Esophagus muscularis mucosa (tissue), 4 donors: Measurements from ENCODE around the gene SLC16A3. TPM values are rescaled to one million over a fixed set of nuclear protein-coding genes. Genes with fewer than 3 reads are reported as not detected.

Experiments used
- DNase-seq: peaks from one replicate; pipeline ENCODE4 v3.0.0-alpha.2; 2017; ENCODE audit errors: extremely low spot score
- H3K27ac ChIP-seq, 4 donors: fragments of 200-600 bp; sonication (generic); replicated peaks in 1 of 4; 1 replicate in 3 of 4; 2 replicates in 1 of 4; pipeline ENCODE4 v1.5.1; 2016 to 2019; ENCODE audit warnings: mild to moderate bottlenecking in 1 of 4
- H3K27me3 ChIP-seq, 4 donors: fragments of 200-600 bp; sonication (generic); one replicate each; pipeline versions ENCODE4 v1.5.1 to v1.6.0; 2016 to 2019
- H3K36me3 ChIP-seq, 4 donors: fragments of 200-600 bp; sonication (generic); one replicate each; pipeline ENCODE4 v1.5.1; 2016 to 2019
- H3K4me1 ChIP-seq, 4 donors: fragments of 200-600 bp; sonication (generic); one replicate each; pipeline ENCODE4 v1.5.1; 2016 to 2019
- H3K4me3 ChIP-seq, 4 donors: fragments of 200-600 bp; sonication (generic); 1 replicate in 2 of 4; 2 replicates in 2 of 4; pipeline ENCODE4 v1.5.1; 2016 to 2019; ENCODE audit warnings: mild to moderate bottlenecking in 4 of 4, moderate library complexity in 1 of 4
- H3K9me3 ChIP-seq, 4 donors: fragments of 200-600 bp; sonication (generic); 1 replicate in 3 of 4; 2 replicates in 1 of 4; pipeline ENCODE4 v1.5.1; 2016 to 2019
- EP300 ChIP-seq: sonication (generic); formaldehyde crosslinking; IDR thresholded peaks from one replicate; pipeline ENCODE4 v1.6.1; 2017; ENCODE audit warnings: antibody characterized with exemption
- POLR2A ChIP-seq: fragments of 450-650 bp; IDR thresholded peaks from one replicate; pipeline ENCODE4 v1.6.1; 2017; ENCODE audit warnings: antibody characterized with exemption, moderate library complexity, mild to moderate bottlenecking, low read depth
- POLR2AphosphoS5 ChIP-seq, 2 donors: sonication (generic); formaldehyde crosslinking; IDR thresholded peaks; one replicate each; pipeline ENCODE4 v1.6.1; 2017; ENCODE audit warnings: antibody characterized with exemption in 2 of 2
- WGBS: methylation state at CpG from one replicate; pipeline ENCODE4 v1.1.5; 2018; 5-methylcytosine and 5-hydroxymethylcytosine counted together
- intact Hi-C: fragments of 100-400 bp; cut with DNase I; formaldehyde crosslinking; loops from one replicate; pipeline ENCODE4 v1.15.1; 2023
- total RNA-seq, 4 donors: library from RNA; depleted of rRNA; stranded (reverse); fragments of >200 nt; gene quantifications; one replicate each; pipeline versions ENCODE4 v1.1.0 to v1.2.1, GENCODE V29; 2016
- TF ChIP-seq, protein P1 (sequence below), 3 experiments: fragments of 200-600 bp in 2 of 3; fragments of 450-650 bp in 1 of 3; sonication (generic) in 2 of 3; IDR thresholded peaks; one replicate each; pipeline ENCODE4 v1.5.1; 2017 to 2019; ENCODE audit warnings: antibody characterized with exemption in 3 of 3, mild to moderate bottlenecking in 2 of 3, moderate library complexity in 1 of 3

Gene SLC16A3
- total RNA-seq, 4 donors from 2014 or later = 17.0 to 28.8 (median 23.4) TPM

DNA sequence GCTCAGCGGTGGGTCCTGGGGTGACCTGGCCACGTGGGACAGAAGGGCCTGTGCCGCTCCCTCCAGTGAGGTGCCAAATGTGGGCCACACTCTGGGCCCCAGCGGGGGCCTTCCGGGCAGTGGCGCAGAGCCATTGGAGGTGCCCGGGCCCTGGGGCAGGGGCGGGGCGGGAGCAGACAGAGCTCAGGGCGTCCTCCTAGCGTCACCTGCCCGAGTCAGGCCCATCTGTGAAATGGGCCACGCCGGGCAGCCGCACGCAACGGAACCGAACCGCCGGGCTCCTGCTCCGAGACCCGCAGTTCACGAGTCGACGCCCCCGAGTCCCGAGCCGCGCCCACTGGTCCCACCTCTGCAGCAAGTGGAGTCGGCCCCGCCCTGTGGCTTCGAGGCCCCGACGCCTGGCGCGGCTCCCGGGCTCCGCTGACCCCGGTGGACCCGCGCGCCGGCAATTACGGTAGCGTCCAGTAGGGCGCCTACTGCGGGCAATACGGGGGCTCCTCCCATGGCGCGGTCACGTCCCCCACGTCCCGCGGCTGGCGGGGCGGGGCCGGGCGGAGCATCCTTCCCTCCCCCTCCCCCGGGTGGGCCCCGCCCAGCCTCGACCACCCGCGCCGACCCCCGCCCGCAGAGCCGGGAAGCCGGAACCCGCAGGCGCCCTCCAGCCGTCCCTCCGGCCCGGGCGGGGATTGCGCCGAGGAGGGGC, 1.9 kb downstream of the SLC16A3 start:
- Histone ChIP-seq H3K9me3 (no peaks in the 10 kb centered on the region), H3K4me3 (peak overlapping the region; percentile 63 to 76 (median 74)), H3K4me1 (peaks cover 44 to 77% (median 72%) of the 10 kb centered on the region in 4 donors), H3K27ac (peak overlapping the region; percentile 89 to 93 (median 92)), H3K36me3 (peaks cover 0 to under 1% (median 0%) of the 10 kb centered on the region in 4 donors), H3K27me3 (peaks cover 0 to 5% (median 0%) of the 10 kb centered on the region in 4 donors)
- TF ChIP-seq, protein P1, sequence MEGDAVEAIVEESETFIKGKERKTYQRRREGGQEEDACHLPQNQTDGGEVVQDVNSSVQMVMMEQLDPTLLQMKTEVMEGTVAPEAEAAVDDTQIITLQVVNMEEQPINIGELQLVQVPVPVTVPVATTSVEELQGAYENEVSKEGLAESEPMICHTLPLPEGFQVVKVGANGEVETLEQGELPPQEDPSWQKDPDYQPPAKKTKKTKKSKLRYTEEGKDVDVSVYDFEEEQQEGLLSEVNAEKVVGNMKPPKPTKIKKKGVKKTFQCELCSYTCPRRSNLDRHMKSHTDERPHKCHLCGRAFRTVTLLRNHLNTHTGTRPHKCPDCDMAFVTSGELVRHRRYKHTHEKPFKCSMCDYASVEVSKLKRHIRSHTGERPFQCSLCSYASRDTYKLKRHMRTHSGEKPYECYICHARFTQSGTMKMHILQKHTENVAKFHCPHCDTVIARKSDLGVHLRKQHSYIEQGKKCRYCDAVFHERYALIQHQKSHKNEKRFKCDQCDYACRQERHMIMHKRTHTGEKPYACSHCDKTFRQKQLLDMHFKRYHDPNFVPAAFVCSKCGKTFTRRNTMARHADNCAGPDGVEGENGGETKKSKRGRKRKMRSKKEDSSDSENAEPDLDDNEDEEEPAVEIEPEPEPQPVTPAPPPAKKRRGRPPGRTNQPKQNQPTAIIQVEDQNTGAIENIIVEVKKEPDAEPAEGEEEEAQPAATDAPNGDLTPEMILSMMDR (IDR thresholded peaks at IDR 0.05) = peak; percentile 43 to 79 (median 61)
- TF ChIP-seq EP300 = no peak
- TF ChIP-seq POLR2AphosphoS5 (IDR thresholded peaks at IDR 0.05) = peak; percentile 60 to 81
- TF ChIP-seq POLR2A = peak; percentile 36
- DNase-seq = peak; percentile 95
- WGBS = no CpG with 5 or more reads among the region's 76 CpGs
- intact Hi-C loops = no loop called here

DNA sequence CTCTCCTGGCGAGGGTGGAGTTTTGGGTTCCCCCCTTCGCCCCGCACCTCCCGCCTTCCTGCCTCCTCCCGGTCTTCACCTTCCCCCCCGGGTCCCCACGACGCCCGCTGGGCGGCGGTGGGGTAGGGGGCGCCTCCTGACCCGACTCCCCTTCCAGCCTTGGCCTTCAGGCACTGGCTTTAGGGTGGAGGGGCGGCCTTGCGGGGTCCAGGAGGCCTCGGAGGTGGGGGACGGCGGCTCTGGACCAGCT, 2.4 kb downstream of the SLC16A3 start:
- peak; percentile 92 for DNase-seq
- Histone ChIP-seq H3K36me3 (peaks cover 0 to 5% (median 0%) of the 10 kb centered on the region in 4 donors), H3K9me3 (no peaks in the 10 kb centered on the region), H3K4me1 (peaks cover 46 to 81% (median 74%) of the 10 kb centered on the region in 4 donors), H3K27ac (peak overlapping the region; percentile 89 to 93 (median 92)), H3K27me3 (peaks cover 0 to 5% (median 0%) of the 10 kb centered on the region in 4 donors), H3K4me3 (peak overlapping the region; percentile 63 to 76 (median 74))
- intact Hi-C loops = no loop called here
- no CpG with 5 or more reads among the region's 18 CpGs for WGBS
- TF ChIP-seq POLR2A (no peak), POLR2AphosphoS5 (IDR thresholded peaks at IDR 0.05) (no peak), EP300 (no peak)
- TF ChIP-seq, protein P1 (IDR thresholded peaks at IDR 0.05) = no peak

DNA sequence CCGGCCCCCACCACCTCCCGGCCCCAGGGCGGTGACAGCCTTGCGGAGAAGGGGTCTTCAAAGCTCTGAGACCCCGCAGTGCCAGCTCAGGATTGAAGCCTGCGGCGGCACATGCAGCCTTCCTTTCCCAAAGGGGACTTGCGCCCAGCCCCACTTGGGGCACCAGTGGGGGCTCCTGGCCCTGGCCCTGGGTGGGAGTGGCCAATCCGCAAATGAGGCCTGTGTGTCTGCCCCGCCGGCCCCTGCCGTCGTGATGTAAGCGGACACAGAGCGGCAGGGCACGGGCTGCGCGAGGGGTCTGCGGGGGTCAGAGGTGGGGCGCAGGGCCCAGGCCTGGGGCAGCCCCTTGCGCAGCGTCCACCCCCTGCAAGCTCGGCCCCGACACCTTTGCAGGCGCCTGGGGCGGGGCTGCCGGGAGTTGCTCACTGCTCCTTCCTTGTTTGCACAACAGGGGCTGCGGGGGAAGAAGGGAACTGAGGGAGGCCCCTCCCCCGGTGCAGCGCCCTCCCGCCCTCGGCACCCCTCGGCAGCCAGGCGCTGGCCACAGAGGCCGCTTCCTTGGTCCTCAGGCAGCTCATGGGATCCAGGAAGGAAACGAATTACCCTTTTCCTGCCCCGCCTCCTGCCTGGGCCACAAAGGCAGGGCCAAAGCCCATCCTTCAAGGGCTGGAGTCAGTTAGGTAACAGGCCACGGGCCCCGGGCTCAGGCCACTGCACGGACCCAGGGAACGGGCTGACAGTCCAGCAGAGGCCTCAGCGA, 2.9 kb downstream of the SLC16A3 start:
- H3K9me3 ChIP-seq = no peaks in the 10 kb centered on the region

DNA sequence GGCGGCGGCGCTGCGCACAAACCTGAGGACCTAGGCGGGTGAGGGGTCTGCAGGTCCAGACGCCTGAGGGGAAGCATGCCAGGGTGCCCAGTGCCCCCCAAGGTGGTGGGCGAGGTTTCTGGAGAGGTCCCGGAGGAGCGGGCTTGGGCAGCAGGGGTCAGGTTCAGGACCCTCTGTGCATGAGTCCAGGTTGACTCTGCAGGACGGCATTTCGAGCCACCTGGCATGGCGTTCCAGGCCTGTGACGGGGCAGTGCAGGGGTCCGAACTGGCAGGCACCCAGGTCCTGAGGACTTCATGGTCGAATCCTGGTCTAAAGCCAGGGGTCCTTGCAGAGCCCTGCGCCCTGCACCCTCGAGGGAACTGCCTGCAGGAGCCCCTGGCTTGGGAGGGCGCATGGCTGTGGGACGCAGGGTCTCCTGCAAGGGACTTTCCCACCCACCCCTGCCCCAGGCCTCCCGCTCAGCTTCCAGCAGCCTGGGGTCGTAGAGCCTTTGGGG, 3.5 kb downstream of the SLC16A3 start:
- TF ChIP-seq POLR2AphosphoS5 (IDR thresholded peaks at IDR 0.05) (no peak), POLR2A (no peak), EP300 (no peak)
- TF ChIP-seq, protein P1 (IDR thresholded peaks at IDR 0.05) = no peak
- intact Hi-C loops = no loop called here
- Histone ChIP-seq H3K27ac (peak overlapping the region; percentile 89 to 93 (median 92)), H3K36me3 (peaks cover 4 to 15% (median 9%) of the 10 kb centered on the region in 4 donors), H3K4me3 (peak overlapping the region; percentile 63 to 76 (median 74)), H3K27me3 (peaks cover 0 to 5% (median 0%) of the 10 kb centered on the region in 4 donors), H3K4me1 (peaks cover 54 to 93% (median 84%) of the 10 kb centered on the region in 4 donors), H3K9me3 (no peaks in the 10 kb centered on the region)
- no peak for DNase-seq
- 92% methylated on average over 4 of the region's 21 CpGs for WGBS

More for the DNA sequence above, 2.9 kb downstream of the SLC16A3 start:
- DNase-seq = peak; percentile 92
- Histone ChIP-seq H3K4me3 (peak overlapping the region; percentile 63 to 76 (median 74)), H3K36me3 (peaks cover 0 to 9% (median 2%) of the 10 kb centered on the region in 4 donors), H3K27ac (peak overlapping the region; percentile 89 to 93 (median 92)), H3K4me1 (peaks cover 52 to 86% (median 78%) of the 10 kb centered on the region in 4 donors), H3K27me3 (peaks cover 0 to 5% (median 0%) of the 10 kb centered on the region in 4 donors)
- TF ChIP-seq EP300 = no peak
- TF ChIP-seq, protein P1 (IDR thresholded peaks at IDR 0.05) = no peak
- peak; percentile 68 to 72 for TF ChIP-seq POLR2AphosphoS5 (IDR thresholded peaks at IDR 0.05)
- peak; percentile 1 for TF ChIP-seq POLR2A
- WGBS = 6% methylated on average over 29 of the region's 42 CpGs
- intact Hi-C loops = no loop called here
